Activated CD8-positive, alpha-beta memory T cell treated with anti-CD3 and anti-CD28 coated beads, Interleukin-2, amount 10 ng/mL, durations not matched to agents 7 days and 5 days (primary cell): ENCODE data around the gene SH3RF1. TPM values are rescaled to one million over a fixed set of nuclear protein-coding genes. Genes with fewer than 3 reads are reported as not detected.

Experiments used
- ATAC-seq: fragments of 150-1000 bp; cut with Tn5 transposase; one replicate; pipeline ENCODE4 v1.10.0; 2021; ENCODE audit warnings: moderate library complexity
- CTCF ChIA-PET: fragments of 350-600 bp; sonication (Branson Sonifier 250); formaldehyde crosslinking; loops from one replicate; lab custom pipeline; 2021; ENCODE audit warnings: antibody characterized with exemption; lab: Charles Lee
- DNase-seq: peaks from one replicate; pipeline ENCODE4 v3.0.0-alpha.2; 2020
- H3K27ac Mint-ChIP-seq: one replicate; pipeline ENCODE4 v1.8.0; 2021; ENCODE audit warnings: mild to moderate bottlenecking, mixed read lengths
- H3K27me3 Mint-ChIP-seq: one replicate; pipeline ENCODE4 v1.8.0; 2021; ENCODE audit warnings: mixed read lengths
- H3K36me3 Mint-ChIP-seq: one replicate; pipeline ENCODE4 v1.8.0; 2021; ENCODE audit warnings: mild to moderate bottlenecking, mixed read lengths
- H3K4me1 Mint-ChIP-seq: one replicate; pipeline ENCODE4 v1.8.0; 2021; ENCODE audit warnings: mixed read lengths
- H3K4me3 Mint-ChIP-seq: one replicate; pipeline ENCODE4 v1.8.0; 2021; ENCODE audit warnings: mild to moderate bottlenecking, moderate library complexity, mixed read lengths
- H3K9me3 Mint-ChIP-seq: one replicate; pipeline ENCODE4 v1.8.0; 2022; ENCODE audit warnings: low read depth, mixed read lengths
- total RNA-seq, 2 experiments: library from RNA; stranded (reverse); gene quantifications; one replicate each; pipeline ENCODE4 v1.2.3, GENCODE V29; 2021

The SH3RF1 gene
- total RNA-seq, 2 experiments from 2014 or later: 0.35 TPM; not detected in 1

GRCh38 chr4:169143335-169143734, 127.4 kb downstream of the SH3RF1 start:
- Mint-ChIP-seq H3K9me3 (no peaks in the 10 kb centered on the region), H3K36me3 (no peaks in the 10 kb centered on the region), H3K27ac (no peak overlapping the region), H3K27me3 (peaks cover 3% of the 10 kb centered on the region), H3K4me1 (no peaks in the 10 kb centered on the region), H3K4me3 (no peak overlapping the region)
- CTCF ChIA-PET: no interaction called here
- ATAC-seq (no peak), DNase-seq (no peak)

- Mint-ChIP-seq H3K27me3 (peaks cover 3% of the 10 kb centered on the region), H3K4me3 (no peak overlapping the region), H3K4me1 (no peaks in the 10 kb centered on the region), H3K27ac (no peak overlapping the region), H3K9me3 (no peaks in the 10 kb centered on the region), H3K36me3 (no peaks in the 10 kb centered on the region)
- DNase-seq (no peak), ATAC-seq (no peak)
- CTCF ChIA-PET: no interaction called here
Measured at GRCh38 chr4:169142906-169143305, 127.8 kb downstream of the SH3RF1 start.

GRCh38 chr4:169142391-169142790, 128.4 kb downstream of the SH3RF1 start:
- Mint-ChIP-seq H3K9me3 (no peaks in the 10 kb centered on the region), H3K4me1 (no peaks in the 10 kb centered on the region), H3K27me3 (peaks cover 3% of the 10 kb centered on the region), H3K27ac (no peak overlapping the region), H3K4me3 (no peak overlapping the region), H3K36me3 (no peaks in the 10 kb centered on the region)
- ATAC-seq (no peak), DNase-seq (no peak)
- CTCF ChIA-PET: no interaction called here

- Mint-ChIP-seq H3K4me1 (no peaks in the 10 kb centered on the region), H3K27me3 (peaks cover 11% of the 10 kb centered on the region), H3K27ac (no peak overlapping the region), H3K36me3 (no peaks in the 10 kb centered on the region), H3K4me3 (no peak overlapping the region), H3K9me3 (no peaks in the 10 kb centered on the region)
- DNase-seq (no peak), ATAC-seq (no peak)
- CTCF ChIA-PET: no interaction called here
Measured at GRCh38 chr4:169139021-169139420, 131.7 kb downstream of the SH3RF1 start.

- CTCF ChIA-PET: no interaction called here
- H3K27me3 Mint-ChIP-seq: peaks cover 8% of the 10 kb centered on the region
- no peaks in the 10 kb centered on the region for H3K4me1 Mint-ChIP-seq
- H3K9me3 Mint-ChIP-seq: no peaks in the 10 kb centered on the region
- DNase-seq (no peak), ATAC-seq (no peak)
- H3K27ac Mint-ChIP-seq: no peak overlapping the region
- H3K36me3 Mint-ChIP-seq: no peaks in the 10 kb centered on the region
- no peak overlapping the region for H3K4me3 Mint-ChIP-seq
Measured at GRCh38 chr4:169137558-169137920, 133.2 kb downstream of the SH3RF1 start.

- no peaks in the 10 kb centered on the region for H3K36me3 Mint-ChIP-seq
- H3K4me1 Mint-ChIP-seq: no peaks in the 10 kb centered on the region
- ATAC-seq: no peak
- H3K27ac Mint-ChIP-seq: no peak overlapping the region
- H3K27me3 Mint-ChIP-seq: peaks cover 8% of the 10 kb centered on the region
- CTCF ChIA-PET: no interaction called here
- H3K9me3 Mint-ChIP-seq: no peaks in the 10 kb centered on the region
- H3K4me3 Mint-ChIP-seq: no peak overlapping the region
- no peak for DNase-seq
Measured at GRCh38 chr4:169136796-169137557, 133.8 kb downstream of the SH3RF1 start.

- Mint-ChIP-seq H3K4me1 (no peaks in the 10 kb centered on the region), H3K36me3 (no peaks in the 10 kb centered on the region), H3K27ac (no peak overlapping the region), H3K4me3 (no peak overlapping the region), H3K9me3 (no peaks in the 10 kb centered on the region), H3K27me3 (peaks cover 8% of the 10 kb centered on the region)
- CTCF ChIA-PET: no interaction called here
- DNase-seq (no peak), ATAC-seq (no peak)
Measured at GRCh38 chr4:169136330-169136729, 134.4 kb downstream of the SH3RF1 start.

- DNase-seq: no peak
- Mint-ChIP-seq H3K27me3 (peaks cover 8% of the 10 kb centered on the region), H3K9me3 (no peaks in the 10 kb centered on the region), H3K36me3 (no peaks in the 10 kb centered on the region), H3K4me1 (no peaks in the 10 kb centered on the region), H3K4me3 (no peak overlapping the region), H3K27ac (no peak overlapping the region)
- CTCF ChIA-PET: no interaction called here
- no peak for ATAC-seq
Measured at GRCh38 chr4:169135776-169136175, 135.0 kb downstream of the SH3RF1 start.

- CTCF ChIA-PET: no interaction called here
- DNase-seq: no peak
- Mint-ChIP-seq H3K4me3 (no peak overlapping the region), H3K4me1 (no peaks in the 10 kb centered on the region), H3K9me3 (no peaks in the 10 kb centered on the region), H3K27me3 (peaks cover 8% of the 10 kb centered on the region), H3K36me3 (no peaks in the 10 kb centered on the region), H3K27ac (no peak overlapping the region)
- ATAC-seq: no peak
Measured at GRCh38 chr4:169133932-169134331, 136.8 kb downstream of the SH3RF1 start.

- no peaks in the 10 kb centered on the region for H3K9me3 Mint-ChIP-seq
- CTCF ChIA-PET: no interaction called here
- H3K4me3 Mint-ChIP-seq: no peak overlapping the region
- DNase-seq: no peak
- H3K27me3 Mint-ChIP-seq: peaks cover 8% of the 10 kb centered on the region
- no peaks in the 10 kb centered on the region for H3K36me3 Mint-ChIP-seq
- no peak for ATAC-seq
- no peak overlapping the region for H3K27ac Mint-ChIP-seq
- H3K4me1 Mint-ChIP-seq: no peaks in the 10 kb centered on the region
Measured at GRCh38 chr4:169132561-169133305, 138.0 kb downstream of the SH3RF1 start.

- no peak overlapping the region for H3K4me3 Mint-ChIP-seq
- no peak for DNase-seq
- ATAC-seq: no peak
- H3K27ac Mint-ChIP-seq: no peak overlapping the region
- H3K27me3 Mint-ChIP-seq: peaks cover 8% of the 10 kb centered on the region
- H3K36me3 Mint-ChIP-seq: no peaks in the 10 kb centered on the region
- H3K9me3 Mint-ChIP-seq: no peaks in the 10 kb centered on the region
- CTCF ChIA-PET: no interaction called here
- H3K4me1 Mint-ChIP-seq: no peaks in the 10 kb centered on the region
Measured at GRCh38 chr4:169131556-169132208, 139.1 kb downstream of the SH3RF1 start.

- no peak overlapping the region for H3K27ac Mint-ChIP-seq
- no peak for DNase-seq
- CTCF ChIA-PET: no interaction called here
- H3K9me3 Mint-ChIP-seq: no peaks in the 10 kb centered on the region
- no peak for ATAC-seq
- H3K4me3 Mint-ChIP-seq: no peak overlapping the region
- no peaks in the 10 kb centered on the region for H3K27me3 Mint-ChIP-seq
- no peaks in the 10 kb centered on the region for H3K36me3 Mint-ChIP-seq
- H3K4me1 Mint-ChIP-seq: no peaks in the 10 kb centered on the region
Measured at GRCh38 chr4:169128902-169129301, 141.9 kb downstream of the SH3RF1 start.

- no peak overlapping the region for H3K27ac Mint-ChIP-seq
- no peaks in the 10 kb centered on the region for H3K36me3 Mint-ChIP-seq
- no peaks in the 10 kb centered on the region for H3K9me3 Mint-ChIP-seq
- CTCF ChIA-PET: no interaction called here
- no peaks in the 10 kb centered on the region for H3K4me1 Mint-ChIP-seq
- no peaks in the 10 kb centered on the region for H3K27me3 Mint-ChIP-seq
- DNase-seq: no peak
- no peak overlapping the region for H3K4me3 Mint-ChIP-seq
- ATAC-seq: no peak
Measured at GRCh38 chr4:169127314-169127713, 143.4 kb downstream of the SH3RF1 start.

- Mint-ChIP-seq H3K27me3 (peaks cover 6% of the 10 kb centered on the region), H3K4me1 (no peaks in the 10 kb centered on the region), H3K4me3 (no peak overlapping the region), H3K36me3 (no peaks in the 10 kb centered on the region), H3K9me3 (no peaks in the 10 kb centered on the region), H3K27ac (no peak overlapping the region)
- CTCF ChIA-PET: no interaction called here
- ATAC-seq (no peak), DNase-seq (no peak)
Measured at GRCh38 chr4:169124661-169125060, 146.1 kb downstream of the SH3RF1 start.
